Central memory CD4-positive, alpha-beta T cell (primary cell): Measurements from ENCODE around the gene ACADL.

Experiments
- DNase-seq: peaks from one replicate; pipeline ENCODE4 v3.0.0; 2022

ACADL gene

DNA sequence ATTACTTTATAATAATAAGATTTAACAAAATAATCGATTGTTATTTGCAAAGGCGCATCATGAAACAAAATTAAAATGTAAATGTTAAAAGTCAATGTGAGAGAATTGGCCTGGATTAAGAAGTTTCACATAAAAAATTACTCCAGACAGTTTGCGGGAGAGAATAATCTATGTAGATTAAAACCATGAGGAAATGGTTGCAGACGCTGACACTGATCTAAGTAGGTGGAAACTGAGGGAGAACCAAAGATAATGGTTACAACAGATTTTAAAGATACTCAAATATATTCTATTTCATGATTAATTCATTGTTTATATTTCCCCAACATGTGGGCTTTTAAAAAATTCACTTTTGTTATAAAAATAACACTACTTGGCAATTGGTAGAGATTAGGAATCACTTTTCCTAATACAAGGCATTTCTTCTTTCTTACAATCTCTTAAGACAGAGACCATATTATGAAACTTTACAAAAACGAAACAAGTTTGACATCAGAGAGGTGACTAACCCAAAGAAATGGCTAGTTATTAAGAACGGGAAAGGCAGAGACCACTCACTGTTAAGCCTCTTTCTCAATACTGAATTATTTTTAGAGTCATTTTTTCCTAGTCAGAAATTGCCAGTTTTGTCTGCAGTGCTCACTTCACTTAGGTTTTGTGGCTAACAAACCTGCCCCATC is 55.6 kb downstream of the ACADL start:
- no peak for DNase-seq

DNA sequence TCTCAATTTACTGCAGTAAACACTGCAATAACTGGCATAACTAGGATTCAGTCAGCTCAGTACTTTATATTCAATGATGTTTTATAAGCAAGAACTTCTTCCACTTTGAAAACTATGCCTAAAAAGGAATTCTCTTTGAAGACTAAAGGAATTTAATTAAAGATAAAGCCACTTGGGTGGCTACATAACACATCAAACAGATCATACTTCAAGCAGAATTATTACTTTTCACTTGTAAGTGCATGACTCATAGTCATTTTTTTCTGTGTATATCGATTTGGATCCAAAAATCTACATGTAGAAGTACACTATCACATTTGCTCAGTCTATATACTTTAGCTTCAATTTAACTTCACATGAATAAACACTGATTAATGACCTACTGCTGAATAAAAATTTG is 58.0 kb downstream of the ACADL start:
- DNase-seq = no peak

DNA sequence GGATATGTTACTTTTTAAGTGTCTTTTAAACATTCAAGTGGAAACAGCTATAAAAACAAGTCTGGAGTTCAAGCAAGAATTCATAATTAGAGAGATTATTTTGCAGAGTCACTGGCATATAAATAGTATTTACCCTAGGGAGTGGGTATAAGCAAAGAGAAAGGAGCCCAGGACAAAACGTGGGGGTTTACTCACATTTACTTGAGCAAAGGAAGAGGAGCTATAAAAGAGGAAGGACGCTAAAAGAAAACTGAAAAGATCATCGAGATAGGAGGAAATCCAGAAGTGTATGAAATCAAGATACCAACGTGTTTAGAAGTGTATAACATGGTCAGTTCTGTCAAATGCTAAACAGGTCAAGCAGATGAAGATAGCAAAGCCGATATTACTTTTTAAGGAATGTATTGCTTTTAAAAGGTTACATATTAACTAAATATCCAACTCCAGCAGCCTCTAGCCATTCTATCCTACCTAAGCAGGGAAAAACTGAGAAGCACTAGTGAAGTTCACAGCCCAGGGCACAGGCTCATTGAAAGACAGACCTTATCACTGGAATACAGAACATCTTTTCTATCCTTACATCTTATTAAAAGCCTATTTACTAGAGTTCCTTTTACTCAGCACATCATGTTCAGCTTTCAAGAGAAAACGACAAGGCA is 62.7 kb downstream of the ACADL start:
- DNase-seq = no peak

DNA sequence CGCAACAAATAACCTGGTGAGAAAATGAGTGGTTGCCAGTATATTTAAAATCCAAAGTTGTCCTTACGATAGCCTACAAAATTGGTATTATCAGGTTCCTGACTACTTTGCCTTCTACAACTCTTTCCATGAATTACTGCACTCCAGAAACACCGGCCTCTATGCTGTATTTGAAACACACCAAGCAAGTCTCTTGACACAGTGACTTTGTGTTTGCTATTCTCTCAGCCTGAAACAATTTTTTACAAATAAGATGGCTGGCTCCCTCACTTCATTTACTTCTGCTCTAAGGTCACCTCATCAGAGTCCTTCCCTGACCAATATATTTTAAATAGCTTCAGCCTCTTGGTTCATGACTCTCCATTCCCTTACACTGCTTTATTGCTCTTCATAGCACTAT is 66.2 kb downstream of the ACADL start:
- no peak for DNase-seq

DNA sequence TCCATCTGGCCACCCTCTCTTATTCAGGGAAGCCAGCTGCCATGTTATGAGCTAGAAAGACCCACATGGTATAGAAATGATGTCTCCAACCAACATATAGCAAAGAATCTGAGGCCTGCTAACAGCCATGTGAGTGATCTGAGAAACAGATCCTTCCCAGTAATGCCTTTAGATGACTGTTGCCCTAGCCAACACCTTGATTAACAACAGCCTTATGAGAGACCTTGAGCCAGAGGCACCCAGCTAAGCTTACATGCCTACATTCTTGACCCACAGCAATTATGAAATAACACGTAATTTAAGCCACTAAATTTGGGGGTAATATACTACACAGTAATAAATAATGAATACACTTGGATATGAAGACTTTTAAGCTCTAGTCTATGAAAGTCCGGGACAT is 67.0 kb downstream of the ACADL start:
- no peak for DNase-seq

DNA sequence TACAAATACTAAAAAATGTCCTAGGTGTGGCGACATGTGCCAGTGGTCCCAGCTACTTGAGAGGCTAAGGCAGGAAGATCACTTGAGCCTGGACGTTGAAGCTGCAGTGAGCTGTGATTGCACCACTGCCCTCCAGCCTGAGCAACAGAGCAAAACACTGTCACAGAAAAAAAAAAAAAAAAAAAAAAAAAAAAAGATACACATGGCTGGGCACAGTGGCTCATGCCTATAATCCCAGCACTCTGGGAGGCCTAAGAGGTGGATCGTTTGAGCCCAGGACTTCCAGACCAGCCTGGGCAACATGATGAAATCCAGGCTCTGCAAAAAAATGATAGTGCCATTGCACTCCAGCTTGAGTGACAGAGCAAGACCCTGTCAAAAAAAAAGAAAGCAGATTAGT is 67.7 kb downstream of the ACADL start:
- no peak for DNase-seq

DNA sequence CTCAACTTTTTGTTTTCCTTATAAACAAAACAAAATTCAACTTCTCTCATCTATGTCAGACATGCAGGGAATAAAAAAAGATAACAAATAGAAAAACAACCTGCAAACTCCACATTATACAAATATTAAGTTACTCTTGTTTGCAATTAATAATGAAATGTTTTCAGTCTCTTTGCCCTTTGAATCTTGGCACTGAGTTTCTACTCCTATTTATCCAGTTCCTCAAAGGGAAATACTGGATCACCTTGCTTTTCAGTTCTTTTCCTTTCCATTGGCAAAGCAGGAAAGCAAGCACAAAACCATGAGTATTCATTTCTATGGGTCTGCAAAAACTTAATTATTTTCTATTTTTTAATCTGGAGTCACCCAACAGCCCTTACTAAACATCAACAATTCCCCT is 77.6 kb downstream of the ACADL start:
- no peak for DNase-seq
